Activated T-cell treated with anti-CD3 and anti-CD28 coated beads, Interleukin-2, amount 50 U/mL, for 4 hours (primary cell): ENCODE results near the gene SH3TC1. TPM values are rescaled to one million over a fixed set of nuclear protein-coding genes. Genes with fewer than 3 reads are reported as not detected.

Source experiments
- ATAC-seq, 2 donors: fragments of 200-7000 bp; cut with Tn5 transposase; one replicate each; pipeline ENCODE4 v1.10.0; 2021
- DNase-seq: peaks from one replicate; pipeline ENCODE4 v3.0.0-alpha.2; 2020
- H3K27me3 Mint-ChIP-seq: one replicate; pipeline ENCODE4 v1.8.0; 2021; ENCODE audit warnings: low read depth, mixed read lengths
- H3K36me3 Mint-ChIP-seq: one replicate; pipeline ENCODE4 v1.8.0; 2022; ENCODE audit warnings: mixed read lengths; ENCODE audit not compliant: insufficient read depth
- H3K4me1 Mint-ChIP-seq: one replicate; pipeline ENCODE4 v1.8.0; 2021; ENCODE audit warnings: low read depth, mixed read lengths
- H3K4me3 Mint-ChIP-seq: one replicate; pipeline ENCODE4 v1.8.0; 2021; ENCODE audit warnings: mild to moderate bottlenecking, moderate library complexity, mixed read lengths
- H3K9me3 Mint-ChIP-seq: one replicate; pipeline ENCODE4 v1.8.0; 2021; ENCODE audit warnings: mixed read lengths
- total RNA-seq, 3 donors: library from RNA; stranded (reverse); gene quantifications; one replicate each; pipeline ENCODE4 v1.2.1, GENCODE V29; 2021

The SH3TC1 gene
- total RNA-seq, 3 donors from 2014 or later: 3.0 to 8.8 (median 4.0) TPM

- DNase-seq: no peak
- H3K27me3 Mint-ChIP-seq: no peaks in the 10 kb centered on the region
- no peak overlapping the region for H3K4me3 Mint-ChIP-seq
- peaks cover 1% of the 10 kb centered on the region for H3K4me1 Mint-ChIP-seq
- ATAC-seq: no peak
- peaks cover 7% of the 10 kb centered on the region for H3K36me3 Mint-ChIP-seq
- H3K9me3 Mint-ChIP-seq: no peaks in the 10 kb centered on the region
Observed at GRCh38 chr4:8236106-8236919, 37.2 kb downstream of the SH3TC1 start.

GRCh38 chr4:8236920-8237195, 37.8 kb downstream of the SH3TC1 start:
- Mint-ChIP-seq H3K4me3 (no peak overlapping the region), H3K9me3 (no peaks in the 10 kb centered on the region), H3K36me3 (peaks cover 7% of the 10 kb centered on the region), H3K27me3 (no peaks in the 10 kb centered on the region), H3K4me1 (peaks cover 4% of the 10 kb centered on the region)
- ATAC-seq (no peak), DNase-seq (no peak)

GRCh38 chr4:8237256-8237989, 38.3 kb downstream of the SH3TC1 start:
- H3K4me3 Mint-ChIP-seq: no peak overlapping the region
- H3K27me3 Mint-ChIP-seq: no peaks in the 10 kb centered on the region
- H3K36me3 Mint-ChIP-seq: peaks cover 7% of the 10 kb centered on the region
- no peaks in the 10 kb centered on the region for H3K9me3 Mint-ChIP-seq
- ATAC-seq: no peak
- no peak for DNase-seq
- peaks cover 7% of the 10 kb centered on the region for H3K4me1 Mint-ChIP-seq

GRCh38 chr4:8238036-8238511, 39.0 kb downstream of the SH3TC1 start:
- peaks cover 7% of the 10 kb centered on the region for H3K4me1 Mint-ChIP-seq
- peaks cover 7% of the 10 kb centered on the region for H3K36me3 Mint-ChIP-seq
- no peak for DNase-seq
- H3K27me3 Mint-ChIP-seq: no peaks in the 10 kb centered on the region
- no peak for ATAC-seq
- no peak overlapping the region for H3K4me3 Mint-ChIP-seq
- no peaks in the 10 kb centered on the region for H3K9me3 Mint-ChIP-seq

GRCh38 chr4:8238515-8239053, 39.5 kb downstream of the SH3TC1 start:
- H3K27me3 Mint-ChIP-seq: no peaks in the 10 kb centered on the region
- no peaks in the 10 kb centered on the region for H3K9me3 Mint-ChIP-seq
- H3K4me3 Mint-ChIP-seq: no peak overlapping the region
- H3K36me3 Mint-ChIP-seq: peaks cover 7% of the 10 kb centered on the region
- no peak for DNase-seq
- ATAC-seq: no peak
- peaks cover 7% of the 10 kb centered on the region for H3K4me1 Mint-ChIP-seq

- H3K4me1 Mint-ChIP-seq: peaks cover 7% of the 10 kb centered on the region
- H3K36me3 Mint-ChIP-seq: peaks cover 7% of the 10 kb centered on the region
- H3K27me3 Mint-ChIP-seq: no peaks in the 10 kb centered on the region
- ATAC-seq: no peak
- DNase-seq: no peak
- no peaks in the 10 kb centered on the region for H3K9me3 Mint-ChIP-seq
- no peak overlapping the region for H3K4me3 Mint-ChIP-seq
Observed at GRCh38 chr4:8239226-8239625, 40.1 kb downstream of the SH3TC1 start.

GRCh38 chr4:8239661-8240060, 40.6 kb downstream of the SH3TC1 start:
- H3K4me1 Mint-ChIP-seq: peaks cover 6% of the 10 kb centered on the region
- H3K4me3 Mint-ChIP-seq: no peak overlapping the region
- no peaks in the 10 kb centered on the region for H3K27me3 Mint-ChIP-seq
- H3K9me3 Mint-ChIP-seq: no peaks in the 10 kb centered on the region
- peaks cover 7% of the 10 kb centered on the region for H3K36me3 Mint-ChIP-seq
- ATAC-seq: no peak
- no peak for DNase-seq

- ATAC-seq (no peak), DNase-seq (no peak)
- H3K9me3 Mint-ChIP-seq: no peaks in the 10 kb centered on the region
- peaks cover 7% of the 10 kb centered on the region for H3K36me3 Mint-ChIP-seq
- H3K4me1 Mint-ChIP-seq: peaks cover 5% of the 10 kb centered on the region
- H3K4me3 Mint-ChIP-seq: no peak overlapping the region
- H3K27me3 Mint-ChIP-seq: no peaks in the 10 kb centered on the region
Observed at GRCh38 chr4:8240211-8241041, 41.3 kb downstream of the SH3TC1 start.

GRCh38 chr4:8241211-8241779, 42.2 kb downstream of the SH3TC1 start:
- peaks cover 7% of the 10 kb centered on the region for H3K36me3 Mint-ChIP-seq
- peaks cover 5% of the 10 kb centered on the region for H3K4me1 Mint-ChIP-seq
- no peak for ATAC-seq
- no peak overlapping the region for H3K4me3 Mint-ChIP-seq
- H3K9me3 Mint-ChIP-seq: no peaks in the 10 kb centered on the region
- H3K27me3 Mint-ChIP-seq: no peaks in the 10 kb centered on the region
- DNase-seq: no peak

- Mint-ChIP-seq H3K4me3 (no peak overlapping the region), H3K9me3 (no peaks in the 10 kb centered on the region), H3K36me3 (peaks cover 7% of the 10 kb centered on the region), H3K27me3 (no peaks in the 10 kb centered on the region), H3K4me1 (peaks cover 5% of the 10 kb centered on the region)
- ATAC-seq: peak; percentile 93
- peak; percentile 83 for DNase-seq
Observed at GRCh38 chr4:8241895-8242696, 43.0 kb downstream of the SH3TC1 start.

- ATAC-seq (no peak), DNase-seq (no peak)
- H3K36me3 Mint-ChIP-seq: peaks cover 7% of the 10 kb centered on the region
- no peaks in the 10 kb centered on the region for H3K9me3 Mint-ChIP-seq
- H3K4me3 Mint-ChIP-seq: no peak overlapping the region
- H3K27me3 Mint-ChIP-seq: no peaks in the 10 kb centered on the region
- H3K4me1 Mint-ChIP-seq: peaks cover 5% of the 10 kb centered on the region
Observed at GRCh38 chr4:8242782-8243560, 43.9 kb downstream of the SH3TC1 start.

GRCh38 chr4:8244001-8244757, 45.1 kb downstream of the SH3TC1 start:
- Mint-ChIP-seq H3K27me3 (no peaks in the 10 kb centered on the region), H3K4me1 (peaks cover 5% of the 10 kb centered on the region), H3K36me3 (peaks cover 4% of the 10 kb centered on the region), H3K9me3 (no peaks in the 10 kb centered on the region), H3K4me3 (no peak overlapping the region)
- no peak for DNase-seq
- ATAC-seq: no peak
